Measurements from ENCODE around the gene EGLN1. TPM values are rescaled to one million over a fixed set of nuclear protein-coding genes. Genes with fewer than 3 reads are reported as not detected.

EGLN1 gene
- total RNA-seq, 1 donor from 2014 or later, result 29.7 TPM

DNA sequence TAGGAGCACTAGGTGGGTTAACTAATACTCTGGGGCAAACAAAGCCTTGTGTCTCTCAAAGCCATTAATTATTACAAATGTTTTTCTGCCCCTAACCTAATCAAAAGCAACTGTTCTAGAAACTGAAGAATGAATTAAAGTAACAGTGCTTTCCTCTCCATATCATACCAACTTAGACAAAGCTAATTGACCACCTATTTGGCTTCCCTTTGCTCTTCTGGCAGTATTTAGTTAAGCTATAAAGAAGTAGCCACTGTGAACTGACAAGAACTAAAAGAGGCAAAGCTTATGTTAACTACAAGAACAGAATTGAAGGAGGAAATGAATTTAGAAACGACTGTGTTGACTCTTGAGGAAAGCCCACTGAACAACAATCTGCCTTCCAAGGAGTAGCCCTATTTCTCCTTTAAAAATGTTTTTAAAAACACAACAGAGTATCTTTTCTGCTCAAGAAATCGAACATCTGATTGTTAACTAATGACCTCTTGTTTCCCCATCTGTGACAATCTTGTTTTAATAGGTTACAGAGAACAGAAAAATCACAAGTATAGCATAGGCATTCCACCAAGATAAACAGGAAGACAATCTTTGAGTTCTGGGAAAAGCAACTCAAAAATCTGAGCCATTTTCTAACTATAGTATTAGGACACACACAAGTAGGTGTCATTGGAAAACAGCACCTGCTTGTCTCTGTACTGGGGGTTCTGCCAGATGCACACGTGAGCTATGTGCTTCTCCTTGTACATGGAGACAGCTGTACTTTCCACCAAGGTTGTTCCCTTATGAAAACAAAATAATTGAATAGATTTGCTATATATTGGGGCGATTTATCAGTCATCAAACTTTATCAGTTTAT, 3.1 kb upstream of the EGLN1 start:
- intact Hi-C loops (cut with DNase I), result no loop called here
- TF ChIP-seq, protein P1, sequence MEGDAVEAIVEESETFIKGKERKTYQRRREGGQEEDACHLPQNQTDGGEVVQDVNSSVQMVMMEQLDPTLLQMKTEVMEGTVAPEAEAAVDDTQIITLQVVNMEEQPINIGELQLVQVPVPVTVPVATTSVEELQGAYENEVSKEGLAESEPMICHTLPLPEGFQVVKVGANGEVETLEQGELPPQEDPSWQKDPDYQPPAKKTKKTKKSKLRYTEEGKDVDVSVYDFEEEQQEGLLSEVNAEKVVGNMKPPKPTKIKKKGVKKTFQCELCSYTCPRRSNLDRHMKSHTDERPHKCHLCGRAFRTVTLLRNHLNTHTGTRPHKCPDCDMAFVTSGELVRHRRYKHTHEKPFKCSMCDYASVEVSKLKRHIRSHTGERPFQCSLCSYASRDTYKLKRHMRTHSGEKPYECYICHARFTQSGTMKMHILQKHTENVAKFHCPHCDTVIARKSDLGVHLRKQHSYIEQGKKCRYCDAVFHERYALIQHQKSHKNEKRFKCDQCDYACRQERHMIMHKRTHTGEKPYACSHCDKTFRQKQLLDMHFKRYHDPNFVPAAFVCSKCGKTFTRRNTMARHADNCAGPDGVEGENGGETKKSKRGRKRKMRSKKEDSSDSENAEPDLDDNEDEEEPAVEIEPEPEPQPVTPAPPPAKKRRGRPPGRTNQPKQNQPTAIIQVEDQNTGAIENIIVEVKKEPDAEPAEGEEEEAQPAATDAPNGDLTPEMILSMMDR (IDR thresholded peaks at IDR 0.05), result no peak
- peaks cover 12% of the 10 kb centered on the region for H3K4me1 ChIP-seq
- no peak overlapping the region for H3K4me3 ChIP-seq
- H3K27me3 ChIP-seq (ENCODE audit: low read depth), result no peaks in the 10 kb centered on the region
- no peak overlapping the region for H3K27ac ChIP-seq
- no peaks in the 10 kb centered on the region for H3K36me3 ChIP-seq
- ATAC-seq, result no peak
- no peak for DNase-seq
- H3K9me3 ChIP-seq, result no peaks in the 10 kb centered on the region

DNA sequence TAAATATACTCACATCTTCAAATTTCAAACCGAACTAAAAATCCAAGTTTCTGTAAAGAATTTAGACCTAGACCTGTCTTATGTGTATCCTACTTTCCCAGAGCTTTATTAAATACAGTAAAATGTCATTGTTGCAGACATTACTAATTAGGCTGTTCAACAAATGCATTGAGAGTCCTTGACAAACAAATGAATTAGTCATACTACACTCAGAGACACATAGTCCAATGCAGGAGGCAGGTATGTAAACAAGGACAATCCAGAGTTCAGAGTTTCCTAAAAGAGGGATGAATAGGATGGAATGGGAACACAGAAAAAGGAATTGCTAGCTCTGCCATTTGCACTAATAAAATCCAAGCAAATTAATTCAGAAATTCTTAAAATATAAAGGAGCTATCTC, 1.6 kb upstream of the EGLN1 start:
- Histone ChIP-seq H3K27ac (peak overlapping the region; percentile 96), H3K27me3 (ENCODE audit: low read depth) (no peaks in the 10 kb centered on the region), H3K4me1 (peaks cover 25% of the 10 kb centered on the region), H3K9me3 (no peaks in the 10 kb centered on the region), H3K36me3 (no peaks in the 10 kb centered on the region), H3K4me3 (no peak overlapping the region)
- no peak for ATAC-seq
- DNase-seq, result no peak
- intact Hi-C loops (cut with DNase I), result no loop called here
- TF ChIP-seq, protein P1 (IDR thresholded peaks at IDR 0.05), result no peak

DNA sequence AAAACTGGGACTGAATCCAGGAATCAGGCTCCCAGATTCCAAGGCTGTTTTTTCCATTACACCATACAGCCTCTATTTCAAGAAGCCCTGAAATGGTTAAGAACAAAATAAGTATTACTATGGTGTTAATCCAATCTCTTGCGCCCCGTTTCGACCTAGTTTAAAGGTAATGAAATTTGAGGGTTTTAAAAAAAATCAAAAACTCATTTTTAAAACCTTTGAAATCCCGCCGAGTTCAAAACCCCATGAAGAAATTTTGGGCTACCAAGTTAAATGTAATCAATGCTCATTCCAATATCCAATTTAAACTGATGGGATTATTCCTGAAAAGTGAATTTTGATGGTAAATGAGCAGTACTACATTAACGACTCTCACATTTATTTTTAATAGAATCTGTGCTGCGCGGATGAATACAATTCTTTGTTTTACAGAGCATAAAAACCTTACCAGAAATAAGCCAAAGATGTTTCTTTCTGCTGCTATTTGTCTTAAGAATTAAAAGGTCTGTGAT, 767 bp upstream of the EGLN1 start:
- no peak for DNase-seq
- peak overlapping the region; percentile 80 for H3K4me3 ChIP-seq
- H3K4me1 ChIP-seq, result peaks cover 33% of the 10 kb centered on the region
- H3K9me3 ChIP-seq, result no peaks in the 10 kb centered on the region
- no peaks in the 10 kb centered on the region for H3K36me3 ChIP-seq
- no peaks in the 10 kb centered on the region for H3K27me3 ChIP-seq (ENCODE audit: low read depth)
- TF ChIP-seq, protein P1 (IDR thresholded peaks at IDR 0.05), result no peak
- ATAC-seq, result no peak
- peak overlapping the region; percentile 96 for H3K27ac ChIP-seq
- intact Hi-C loops (cut with DNase I), result no loop called here

DNA sequence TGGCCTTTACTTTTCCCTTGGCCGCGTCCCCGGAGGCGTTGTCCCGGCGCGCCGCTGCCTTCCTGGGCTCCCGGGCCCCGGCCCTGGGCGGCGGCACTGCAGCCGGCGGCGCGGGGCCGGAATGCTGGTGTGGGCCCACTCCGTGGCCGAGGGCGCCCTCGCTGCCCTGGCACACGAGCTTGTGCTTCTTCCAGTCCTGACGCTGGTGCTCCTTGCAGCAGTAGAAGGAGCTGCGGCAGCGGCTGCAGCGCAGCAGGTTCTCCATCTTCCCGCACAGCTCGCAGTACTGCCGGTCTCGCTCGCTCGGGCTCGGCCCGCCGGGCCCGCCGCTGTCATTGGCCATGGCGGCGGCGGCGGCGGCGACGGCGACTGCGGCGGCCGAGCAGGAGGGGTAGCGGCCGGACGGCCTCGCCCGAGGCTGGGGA, 529 bp downstream of the EGLN1 start:
- intact Hi-C loops (cut with DNase I), result no loop called here

DNA sequence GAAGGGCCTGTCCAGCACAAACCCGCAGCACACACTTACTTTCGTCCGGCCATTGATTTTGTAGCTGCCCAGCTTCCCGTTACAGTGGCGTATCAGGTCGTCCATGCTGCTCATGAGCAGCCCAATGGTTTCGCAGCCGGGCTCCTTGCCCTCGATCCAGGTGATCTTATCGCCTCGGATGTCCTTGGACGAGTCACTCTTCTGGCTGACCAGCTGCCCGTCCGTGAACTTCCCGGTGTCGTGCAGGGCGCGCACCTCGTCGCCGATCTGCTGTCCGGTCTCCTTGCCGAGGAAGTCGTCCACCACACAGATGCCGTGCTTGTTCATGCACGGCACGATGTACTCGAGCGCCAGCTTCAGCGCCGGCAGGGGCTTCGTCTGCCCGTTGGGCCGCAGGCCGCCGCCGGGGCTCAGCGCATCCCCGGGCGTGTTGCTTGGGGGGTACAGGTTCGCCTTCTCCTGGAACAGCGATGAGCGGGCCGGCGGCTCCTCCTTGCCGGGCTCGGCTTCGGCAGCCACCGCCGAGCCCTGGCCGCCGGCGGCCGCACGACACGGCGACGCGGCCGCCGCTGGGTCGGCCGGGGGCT, 1.0 kb downstream of the EGLN1 start:
- TF ChIP-seq, protein P1 (IDR thresholded peaks at IDR 0.05), result no peak
- intact Hi-C loops (cut with DNase I), result no loop called here
- peak; percentile 4 to 24 for ATAC-seq
- no peaks in the 10 kb centered on the region for H3K9me3 ChIP-seq
- H3K4me3 ChIP-seq, result peak overlapping the region; percentile 80
- DNase-seq, result peak; percentile 72
- H3K27me3 ChIP-seq (ENCODE audit: low read depth), result no peaks in the 10 kb centered on the region
- H3K27ac ChIP-seq, result peak overlapping the region; percentile 96
- H3K4me1 ChIP-seq, result peaks cover 48% of the 10 kb centered on the region
- no peaks in the 10 kb centered on the region for H3K36me3 ChIP-seq

More for the DNA sequence above, 529 bp downstream of the EGLN1 start:
- ATAC-seq, result peak; percentile 67 to 68
- no peaks in the 10 kb centered on the region for H3K9me3 ChIP-seq
- peak; percentile 63 for DNase-seq
- H3K36me3 ChIP-seq, result no peaks in the 10 kb centered on the region
- TF ChIP-seq, protein P1 (IDR thresholded peaks at IDR 0.05), result no peak
- no peaks in the 10 kb centered on the region for H3K27me3 ChIP-seq (ENCODE audit: low read depth)
- H3K4me1 ChIP-seq, result peaks cover 46% of the 10 kb centered on the region
- peak overlapping the region; percentile 96 for H3K27ac ChIP-seq
- H3K4me3 ChIP-seq, result peak overlapping the region; percentile 80
